ENCODE results near the gene PVR. TPM values are rescaled to one million over a fixed set of nuclear protein-coding genes. Genes with fewer than 3 reads are reported as not detected.

The PVR gene
- total and polyA plus RNA-seq, 2 of the 4 experiments (the other 2 are of a cell fraction) = 106 to 122 TPM

DNA sequence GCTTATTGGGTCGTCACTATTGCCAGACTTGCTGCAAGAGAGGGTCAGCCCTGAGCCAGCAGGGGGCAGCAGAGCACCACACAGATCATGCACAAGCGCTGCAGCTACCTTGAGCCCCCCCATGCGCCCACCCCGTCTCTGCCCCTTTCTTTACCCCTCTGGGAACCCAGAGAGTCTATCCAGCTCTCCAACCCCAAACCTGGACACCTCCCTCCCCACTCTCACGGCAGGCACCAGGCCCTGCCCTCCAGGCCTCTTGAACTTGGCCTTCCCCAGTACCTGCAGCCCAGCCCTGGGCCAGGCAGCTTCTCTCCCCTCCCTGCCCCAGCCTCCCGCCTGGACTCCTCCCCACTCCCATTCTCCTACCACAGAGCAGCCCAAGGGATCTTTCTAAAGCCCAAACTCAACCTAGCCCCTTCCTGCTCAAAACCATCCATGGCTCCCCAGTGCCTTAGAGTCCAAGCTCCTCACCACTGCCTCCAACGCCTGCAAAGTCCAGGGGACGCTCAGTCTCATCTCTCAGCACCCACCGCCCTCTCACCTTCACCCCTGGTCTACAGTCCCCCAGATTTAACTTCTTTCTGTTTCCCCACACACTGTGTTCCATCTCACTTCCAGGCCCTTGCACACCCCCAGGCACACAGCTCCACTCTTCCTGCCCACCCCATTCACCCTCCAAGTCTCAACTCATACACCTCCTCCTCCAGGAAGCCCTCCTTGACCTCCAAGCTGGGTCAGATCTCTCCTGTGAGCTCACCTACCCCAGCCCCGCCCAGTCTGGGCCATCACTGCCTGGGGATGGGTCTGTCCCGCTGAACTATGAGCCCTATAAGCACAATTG lies 45.8 kb downstream of the PVR start:
- 68% methylated on average over 4 of the region's 11 CpGs; no CpG with 5 or more reads in 1 of the 2 experiments for WGBS, 2 experiments (ENCODE audit: extremely low coverage in 2 of 2, insufficient read length in 1 of 2)
- Histone ChIP-seq H3K9ac (ENCODE audit: low read depth, low read length) (no peak overlapping the region), H4K8ac (ENCODE audit: low read depth in 2 of 2, low read length in 2 of 2) (peak overlapping the region in 1 of 2 experiments; percentile 37; a peak in 1 of 4 replicates), H3K79me1 (ENCODE audit: low read depth in 1 of 2, low read length in 2 of 2) (0 out of 4 replicates have a peak, but pooled peaks cover 0 to 3% of the 10 kb centered on the region in 2 experiments), H3K9me3 (ENCODE audit: control insufficient read depth, insufficient read depth, low read length) (no peaks in the 10 kb centered on the region), H3K4me2 (ENCODE audit: low read depth, low read length) (no peak overlapping the region), H3K27ac (ENCODE audit: insufficient read depth, low read length) (no peak overlapping the region), H3K23ac (ENCODE audit: low read depth, low read length) (no peak overlapping the region), H4K5ac (ENCODE audit: low read depth, low read length) (no peak overlapping the region), H3K4me3 (ENCODE audit: insufficient read depth, low read depth, low read length) (no peak overlapping the region), H3K9me1 (ENCODE audit: insufficient read depth, low read length) (peaks cover 4% of the 10 kb centered on the region), H2BK20ac (ENCODE audit: low read depth, low read length) (peak overlapping the region; percentile 63; the same call in 1 of the 2 replicates), H2AK5ac (ENCODE audit: low read depth, low read length) (peak overlapping the region; percentile 78), H2BK5ac (ENCODE audit: low read depth, low read length, poor library complexity, severe bottlenecking) (no peak overlapping the region), H4K91ac (ENCODE audit: insufficient read depth, low read depth, low read length) (peak overlapping the region; percentile 27), H3K18ac (ENCODE audit: low read depth, low read length) (no peak overlapping the region), H3K4ac (ENCODE audit: low read depth, low read length) (peak overlapping the region; percentile 79), H3K27me3 (ENCODE audit: control insufficient read depth, insufficient read depth, low read length) (no peaks in the 10 kb centered on the region), H3K36me3 (ENCODE audit: control insufficient read depth, insufficient read depth, low read length) (no peaks in the 10 kb centered on the region), H2BK15ac (ENCODE audit: low read depth, low read length) (peak overlapping the region; percentile 54; the same call in 1 of the 3 replicates), H2AFZ (replicated peaks; ENCODE audit: low read length, poor library complexity) (peak overlapping the region; percentile 84), H4K20me1 (ENCODE audit: insufficient read depth, low read length) (no peaks in the 10 kb centered on the region), H2BK120ac (ENCODE audit: low read depth, low read length) (peak overlapping the region; percentile 71), H3K56ac (ENCODE audit: extremely low read depth, insufficient read depth, low read length) (no peak overlapping the region), H3K4me1 (ENCODE audit: control insufficient read depth, insufficient read depth, low read length) (peaks cover 8% of the 10 kb centered on the region), H2AK9ac (replicated peaks; ENCODE audit: low read depth, low read length, poor library complexity) (peak overlapping the region; percentile 84), H3K14ac (replicated peaks; ENCODE audit: low read depth, low read length) (no peak overlapping the region)
- POLR2A ChIA-PET (ENCODE audit: unreplicated experiment) = no interaction called here
- no TSS peak for BruUV-seq (replicated peaks)
- intact Hi-C loops (cut with micrococcal nuclease) = loop anchor here (1.0 kb wide), 1 partner anchor 81 kb away; no protein-coding TSS in a partner anchor
- dilution Hi-C loops (cut with HindIII; ENCODE audit: low sequenced_read_pairs, unreplicated experiment) = no loop called here
- CTCF ChIA-PET = interaction anchor here (0.5 to 2.3 kb wide), 7 partner anchors 28 to 97 kb away, joined by 3 to 8 read pairs (median 3); no protein-coding TSS in a partner anchor
- ATAC-seq (ENCODE audit: low read depth) (peak; percentile 62), DNase-seq (peak; percentile 72)
- no peak for TF ChIP-seq BHLHE40 (IDR thresholded peaks at IDR 0.05; ENCODE audit: low read depth, low read length)
- TF ChIP-seq MXI1 (IDR thresholded peaks at IDR 0.05; ENCODE audit: borderline replicate concordance, low read depth, low read length) = no peak
- peak; percentile 82 for TF ChIP-seq RAD21 (IDR thresholded peaks at IDR 0.05; ENCODE audit: low read length)
- no peak for TF ChIP-seq NFE2L2 (IDR thresholded peaks at IDR 0.05; ENCODE audit: low read depth, low read length)
- 0 out of 2 replicates have a peak, but pooled peaks have one; percentile 26 for TF ChIP-seq MAZ (IDR thresholded peaks at IDR 0.05; ENCODE audit: borderline replicate concordance, low read depth, low read length)
- TF ChIP-seq, protein P1, sequence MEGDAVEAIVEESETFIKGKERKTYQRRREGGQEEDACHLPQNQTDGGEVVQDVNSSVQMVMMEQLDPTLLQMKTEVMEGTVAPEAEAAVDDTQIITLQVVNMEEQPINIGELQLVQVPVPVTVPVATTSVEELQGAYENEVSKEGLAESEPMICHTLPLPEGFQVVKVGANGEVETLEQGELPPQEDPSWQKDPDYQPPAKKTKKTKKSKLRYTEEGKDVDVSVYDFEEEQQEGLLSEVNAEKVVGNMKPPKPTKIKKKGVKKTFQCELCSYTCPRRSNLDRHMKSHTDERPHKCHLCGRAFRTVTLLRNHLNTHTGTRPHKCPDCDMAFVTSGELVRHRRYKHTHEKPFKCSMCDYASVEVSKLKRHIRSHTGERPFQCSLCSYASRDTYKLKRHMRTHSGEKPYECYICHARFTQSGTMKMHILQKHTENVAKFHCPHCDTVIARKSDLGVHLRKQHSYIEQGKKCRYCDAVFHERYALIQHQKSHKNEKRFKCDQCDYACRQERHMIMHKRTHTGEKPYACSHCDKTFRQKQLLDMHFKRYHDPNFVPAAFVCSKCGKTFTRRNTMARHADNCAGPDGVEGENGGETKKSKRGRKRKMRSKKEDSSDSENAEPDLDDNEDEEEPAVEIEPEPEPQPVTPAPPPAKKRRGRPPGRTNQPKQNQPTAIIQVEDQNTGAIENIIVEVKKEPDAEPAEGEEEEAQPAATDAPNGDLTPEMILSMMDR (conservative IDR thresholded peaks at IDR 0.05; ENCODE audit: low read depth, low read length) = peak; percentile 86
- TF ChIP-seq CEBPB (IDR thresholded peaks at IDR 0.05; ENCODE audit: low read depth, low read length) = peak; percentile 10; the same call in 1 of the 2 replicates
- peak; percentile 75 for TF ChIP-seq SMC3 (IDR thresholded peaks at IDR 0.05; ENCODE audit: low read depth, low read length)
- in situ Hi-C loops (cut with MboI; ENCODE audit: low sequenced_read_pairs) = loop anchor here (10.0 kb wide), 1 partner anchor 265 kb away; the partner anchor contains the start of gene CLPTM1
